K562 (cell line): Measurements from ENCODE around the gene STT3A. TPM values are rescaled to one million over a fixed set of nuclear protein-coding genes. Genes with fewer than 3 reads are reported as not detected.

Experiments used
- CHD1 ChIP-seq: fragments of 200-600 bp; sonication (generic); IDR thresholded peaks from one replicate; pipeline ENCODE4 v1.6.1; 2012; ENCODE audit warnings: mild to moderate bottlenecking, moderate library complexity, low read length, inconsistent platforms
- ETV6 ChIP-seq, 3 experiments: fragments of 150-350 bp in 1 of 3; sonication (generic) in 1 of 3; formaldehyde crosslinking in 1 of 3; IDR thresholded peaks; 2 replicates each; pipeline versions ENCODE4 v1.6.1 to v1.8.0; 2014 to 2022; ENCODE audit warnings: borderline replicate concordance in 2 of 3, low read depth in 2 of 3, antibody characterized with exemption in 1 of 3, low read length in 1 of 3, mild to moderate bottlenecking in 1 of 3, missing genetic modification reagents in 1 of 3
- HNRNPLL ChIP-seq: fragments of 200-400 bp; formaldehyde crosslinking; IDR thresholded peaks from 2 replicates; pipeline ENCODE4 v1.6.1; 2017; ENCODE audit warnings: low read length, low read depth, mild to moderate bottlenecking; ENCODE audit not compliant: poor library complexity, severe bottlenecking
- MAX ChIP-seq: sonication (generic); formaldehyde crosslinking; IDR thresholded peaks from 2 replicates; pipeline ENCODE4 v1.9.0; 2022; ENCODE audit warnings: mild to moderate bottlenecking, missing genetic modification reagents
- MLX ChIP-seq, 2 experiments: fragments of 450-650 bp in 1 of 2; sonication (generic) in 1 of 2; formaldehyde crosslinking; conservative IDR thresholded peaks; 2 replicates each; pipeline versions ENCODE4 v1.4.0 to v1.8.1; 2020 to 2022; ENCODE audit warnings: mild to moderate bottlenecking in 1 of 2, missing genetic modification reagents in 1 of 2
- PATZ1 ChIP-seq: fragments of 250-450 bp; sonication (Bioruptor Pico); IDR thresholded peaks from 2 replicates; pipeline ENCODE4 v1.5.0; 2020; ENCODE audit warnings: mild to moderate bottlenecking, borderline replicate concordance
- PHTF2 ChIP-seq: fragments of 250-450 bp; sonication (Bioruptor Pico); IDR thresholded peaks from 2 replicates; pipeline ENCODE4 v1.5.0; 2021; ENCODE audit warnings: mild to moderate bottlenecking
- RREB1 ChIP-seq: fragments of 250-450 bp; sonication (Bioruptor Pico); IDR thresholded peaks from 2 replicates; pipeline ENCODE4 v1.4.0; 2020
- SIRT6 ChIP-seq: IDR thresholded peaks from one replicate; pipeline ENCODE4 v1.6.1; 2012; ENCODE audit warnings: low read depth, mild to moderate bottlenecking, control low read depth, inconsistent platforms, low read length, moderate library complexity
- SMAD4 ChIP-seq: fragments of 250-450 bp; sonication (Bioruptor Pico); conservative IDR thresholded peaks from 2 replicates; pipeline ENCODE4 v1.8.0; 2021; ENCODE audit warnings: inconsistent platforms, mild to moderate bottlenecking, moderate library complexity
- ZFP36 ChIP-seq: fragments of 150-350 bp; IDR thresholded peaks from 2 replicates; pipeline ENCODE4 v1.6.1; 2018; ENCODE audit warnings: low read length, low read depth; ENCODE audit not compliant: partially characterized antibody
- ZNF592 ChIP-seq: fragments of 450-650 bp; IDR thresholded peaks from 2 replicates; pipeline ENCODE4 v1.6.1; 2017; ENCODE audit warnings: antibody characterized with exemption, mild to moderate bottlenecking
- polyA plus RNA-seq, 8 experiments: library from polyadenylated mRNA; depleted of rRNA in 4 of 8; stranded (reverse) in 5 of 8; unstranded in 3 of 8; fragments of >200 nt; fragmentation: Nextera tagmentation in 2 of 8; fragmentation: Illumina TruSeq in 1 of 8; extraction: Ambion mirVana in 2 of 8; extraction: Trizol in 1 of 8; gene quantifications; 2 replicates each; pipeline versions ENCODE4 v1.2.1 to v1.2.3, GENCODE V29; 2011 to 2014; ENCODE audit warnings: inconsistent platforms in 1 of 8, missing spikeins in 1 of 8
- total RNA-seq, 7 experiments: library from RNA; depleted of rRNA in 6 of 7; stranded (reverse); fragments of >200 nt in 6 of 7; fragmentation: Illumina TruSeq in 2 of 7; extraction: Trizol in 2 of 7; gene quantifications; 2 replicates each; pipeline versions ENCODE4 v1.2.1 to v1.2.3, GENCODE V29; 2011 to 2021; ENCODE audit warnings: low replicate concordance in 1 of 7

The STT3A gene
- total and polyA plus RNA-seq, 9 of the 15 experiments (the other 6 are each of a cell fraction or from before 2014, with no cell fraction given) = 70.7 to 330 (median 192) TPM

GRCh38 chr11:125554038-125554437 lies 38.6 kb upstream of the STT3A start (continued):
- no peak for TF ChIP-seq PATZ1
- no peak; the same call in 1 of the 2 replicates for TF ChIP-seq PHTF2
- TF ChIP-seq ZFP36 = no peak
- no peak for TF ChIP-seq MLX (CRISPR knock-in tag; conservative IDR thresholded peaks at IDR 0.05)
- peak; percentile 78 for TF ChIP-seq MAX (CRISPR knock-in tag)
- peak; percentile 76 for TF ChIP-seq SMAD4
- no peak for TF ChIP-seq ETV6 (IDR thresholded peaks at IDR 0.05; ENCODE audit: borderline replicate concordance in 1 of 2, low read depth in 2 of 2, low read length in 1 of 2)
- TF ChIP-seq ETV6 (CRISPR knock-in tag; IDR thresholded peaks at IDR 0.05; ENCODE audit: borderline replicate concordance) = no peak
- no peak for TF ChIP-seq CHD1
- TF ChIP-seq ZNF592 = peak; percentile 98
- TF ChIP-seq RREB1 (CRISPR knock-in tag) = no peak
- no peak for TF ChIP-seq HNRNPLL
- no peak for TF ChIP-seq SIRT6
